ENCODE data around the gene LYPD1.
A peak's percentile ranks its signal among the peaks of the same experiment; 100 is the strongest.

The LYPD1 gene

GRCh38 chr2:132632000-132632649 lies 37.9 kb downstream of the LYPD1 start:
- DNase-seq (ENCODE audit: low read depth) = no peak

GRCh38 chr2:132627536-132627935 lies 42.5 kb downstream of the LYPD1 start:
- no peak for DNase-seq (ENCODE audit: low read depth)

DNA sequence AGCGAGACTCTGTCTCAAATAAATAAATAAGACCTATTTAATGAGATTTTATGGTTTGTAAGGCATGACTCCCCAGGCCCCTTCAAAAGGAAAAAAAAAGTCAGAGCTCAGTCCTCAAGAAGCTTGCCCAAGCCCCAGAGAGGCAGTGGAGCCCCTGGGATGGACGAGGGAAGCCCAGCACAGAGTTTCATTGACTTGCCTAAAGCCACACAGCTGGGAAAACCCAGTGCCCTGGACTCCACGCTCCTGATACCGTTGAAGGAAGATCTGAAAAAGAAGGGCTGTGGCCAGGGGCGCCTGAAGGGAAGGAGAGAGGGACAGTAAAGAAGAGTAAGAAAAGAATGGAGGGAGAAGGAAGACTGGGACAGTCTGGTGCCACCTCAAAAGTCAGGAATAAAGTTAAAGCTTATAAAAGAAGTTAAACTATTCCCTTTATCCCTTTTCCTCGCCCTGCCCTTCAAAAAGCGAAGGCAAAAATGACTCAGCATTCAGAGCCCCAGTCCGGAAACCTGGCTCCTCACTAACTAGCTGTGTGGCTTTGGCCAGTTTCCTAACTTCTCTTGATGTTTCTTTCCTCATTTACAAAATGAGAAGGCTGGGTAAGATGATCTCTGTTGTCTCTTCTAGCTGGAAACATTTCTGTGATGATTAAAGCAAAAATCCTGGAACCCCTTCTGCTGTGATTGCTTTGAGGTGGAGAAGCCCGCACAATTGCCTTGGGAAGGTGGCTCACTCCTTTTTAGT lies 46.7 kb downstream of the LYPD1 start:
- DNase-seq (ENCODE audit: low read depth) = peak; percentile 18

DNA sequence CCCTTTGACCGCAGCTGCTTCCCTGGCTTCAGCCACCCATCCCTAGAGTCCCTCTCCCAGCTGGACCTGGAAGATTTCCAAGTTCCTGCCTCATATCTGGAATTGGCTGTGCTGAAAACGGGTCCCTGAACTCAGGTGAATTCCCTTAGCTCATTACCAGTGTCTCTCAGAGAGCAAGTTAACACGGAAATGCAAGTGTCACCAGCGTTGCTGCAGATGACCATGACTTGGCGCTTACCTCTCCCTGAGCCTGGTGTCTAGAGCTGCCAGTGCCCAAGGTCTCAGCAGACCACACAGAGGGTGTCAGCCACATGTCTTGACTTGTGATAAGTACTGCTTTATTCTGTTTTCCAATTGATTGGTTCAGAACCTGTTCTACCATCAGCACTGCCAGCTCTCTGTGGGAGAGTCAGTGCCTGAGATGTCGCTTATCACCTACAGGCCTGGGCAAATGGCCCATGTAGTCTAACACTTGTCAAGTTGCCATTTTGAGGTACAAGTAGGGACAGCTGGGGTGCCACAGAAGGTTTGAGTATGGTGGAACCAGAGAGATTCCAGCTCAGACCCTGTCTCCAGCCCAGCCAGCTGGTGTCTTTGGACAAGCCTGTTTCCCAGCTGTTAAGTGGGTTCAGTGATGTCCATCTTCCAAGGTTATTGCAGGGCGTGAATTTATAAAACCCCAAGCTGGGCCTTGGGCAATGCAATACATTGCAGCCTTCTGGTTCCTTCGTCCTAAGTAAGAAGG lies 48.7 kb downstream of the LYPD1 start:
- DNase-seq (ENCODE audit: low read depth) = no peak

DNA sequence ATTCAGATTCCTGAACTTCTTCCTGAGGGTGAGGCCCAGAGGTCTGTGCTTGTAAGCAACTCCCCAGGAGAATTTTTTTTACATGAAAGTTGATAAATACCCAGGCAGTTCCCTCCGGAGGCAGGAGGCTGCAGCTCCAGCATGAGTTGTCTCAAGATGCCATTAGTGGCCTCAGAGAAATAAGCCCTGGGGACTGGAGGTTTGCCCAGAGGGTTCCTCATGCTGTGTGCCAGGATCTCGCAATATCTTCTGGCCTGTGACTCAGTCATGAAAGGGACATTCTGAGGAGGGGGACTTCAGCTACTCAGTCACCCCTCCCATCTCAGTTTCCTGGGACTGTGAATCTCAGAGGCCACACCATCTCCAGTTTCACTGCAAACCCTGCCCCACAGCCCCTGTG lies 49.9 kb downstream of the LYPD1 start:
- DNase-seq (ENCODE audit: low read depth) = no peak

DNA sequence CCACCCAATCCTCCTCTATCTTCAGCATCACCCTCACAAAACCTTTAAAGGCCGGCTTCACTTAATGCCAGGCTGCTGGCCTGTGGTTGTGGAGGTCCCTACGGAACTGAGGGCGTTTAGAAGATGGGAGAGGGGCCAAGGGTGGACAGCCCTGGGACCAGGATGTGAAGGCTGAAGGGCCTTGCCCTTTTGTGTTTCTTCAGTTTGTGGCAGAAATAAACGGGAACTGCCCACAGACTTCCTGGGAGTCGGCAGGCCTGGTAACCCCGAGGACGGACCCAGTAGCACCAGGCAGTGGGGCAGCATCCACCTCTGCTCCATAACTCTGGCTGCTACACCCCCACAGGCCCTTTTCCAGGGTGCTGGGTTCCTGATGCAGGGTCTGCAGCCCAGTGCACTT lies 51.3 kb downstream of the LYPD1 start:
- DNase-seq (ENCODE audit: low read depth) = no peak

DNA sequence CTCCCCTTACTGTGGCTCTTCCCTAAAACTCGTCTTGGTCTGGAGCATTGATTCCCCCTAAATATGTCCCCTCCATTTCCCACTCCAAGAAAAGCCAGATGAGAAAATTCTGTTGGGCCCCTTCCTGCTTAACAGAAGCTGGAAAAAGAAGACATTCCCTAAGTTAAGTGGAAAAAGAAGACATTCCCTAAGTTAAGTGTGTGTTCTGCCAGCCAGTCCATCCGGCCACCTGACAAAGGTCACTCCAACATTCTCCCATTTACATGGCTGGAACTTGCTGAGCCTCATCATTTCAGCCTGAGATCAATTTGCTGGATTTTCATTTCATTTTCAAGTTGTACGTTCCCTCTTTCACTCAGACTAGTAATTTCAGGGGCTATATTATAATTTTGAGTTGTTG lies 52.0 kb downstream of the LYPD1 start:
- no peak for DNase-seq (ENCODE audit: low read depth)

DNA sequence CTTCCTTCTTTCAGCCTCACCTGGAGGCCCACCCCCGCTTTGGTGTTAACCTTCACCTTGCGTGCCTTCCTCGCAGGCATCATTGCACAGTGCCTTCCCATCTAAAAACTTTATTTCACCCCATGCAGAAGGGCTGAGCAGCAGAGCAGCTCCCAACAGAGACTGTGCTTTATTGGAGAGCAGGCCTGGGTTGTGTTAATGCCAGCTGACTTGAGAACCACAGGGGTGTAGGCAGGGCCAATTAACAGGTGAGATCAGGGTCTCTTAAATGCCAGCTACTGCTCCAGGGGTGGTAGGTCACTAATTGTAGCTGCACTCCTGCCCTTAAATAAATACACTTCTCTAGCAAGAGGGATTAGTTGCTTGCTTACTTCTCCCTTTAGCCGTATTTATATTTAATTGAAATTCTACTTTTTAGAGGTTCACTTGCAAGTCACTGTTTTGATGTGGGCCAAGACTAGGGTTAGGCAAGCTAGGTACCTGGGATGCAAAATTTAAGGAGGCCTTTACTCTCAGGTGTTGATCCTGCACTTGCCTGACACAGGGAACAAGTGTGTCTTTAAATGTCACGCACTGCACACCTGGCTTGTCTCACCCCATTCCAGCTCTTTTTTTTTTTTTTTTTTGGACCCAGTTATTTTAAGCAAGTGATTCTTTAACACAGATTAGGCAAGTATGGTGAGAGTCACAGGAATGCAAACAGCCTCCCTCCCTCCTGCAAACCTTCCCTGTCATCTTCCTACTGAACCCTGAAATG lies 54.5 kb downstream of the LYPD1 start:
- DNase-seq (ENCODE audit: low read depth) = no peak

- DNase-seq (ENCODE audit: low read depth) = no peak
These were observed 58.3 kb downstream of the LYPD1 start for GRCh38 chr2:132611719-132612118.

DNA sequence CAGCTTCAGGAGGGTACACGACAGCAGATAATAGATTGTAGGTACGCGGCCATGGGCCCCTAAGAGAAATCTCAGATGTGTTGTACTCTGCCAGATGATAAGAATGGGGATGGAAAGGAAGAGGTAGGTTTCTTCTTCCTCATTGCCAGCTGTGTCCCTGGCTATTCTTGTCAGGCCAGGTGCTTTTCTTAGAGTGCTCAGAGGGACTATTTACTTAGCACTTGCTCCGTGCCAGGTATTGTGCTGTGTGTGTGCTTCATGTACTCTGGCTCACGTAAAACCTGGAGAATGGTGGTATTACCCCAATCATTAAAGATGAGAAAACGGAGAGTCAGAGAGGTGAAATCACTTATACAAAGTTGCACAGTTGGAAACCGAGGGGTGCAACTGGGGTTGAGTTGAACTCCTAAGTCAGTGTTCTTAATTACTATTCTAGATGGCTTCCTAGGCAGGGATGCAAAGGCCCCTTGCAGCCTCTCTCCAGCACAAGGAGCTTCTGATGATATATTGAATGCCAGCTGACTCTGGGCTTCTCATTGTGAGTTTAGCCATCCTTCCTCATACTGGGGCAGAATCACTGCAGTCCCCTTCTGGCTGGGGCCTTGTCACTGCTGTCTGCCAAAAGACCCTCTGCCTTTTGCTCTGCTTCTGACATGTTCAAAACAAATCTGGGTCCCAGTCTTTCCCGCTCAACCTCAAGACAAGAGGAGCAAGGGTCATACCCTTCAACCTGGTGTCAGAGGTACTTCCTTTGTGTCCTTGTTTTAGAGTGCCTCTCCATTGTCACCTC lies 60.7 kb downstream of the LYPD1 start:
- DNase-seq (ENCODE audit: low read depth) = no peak

DNA sequence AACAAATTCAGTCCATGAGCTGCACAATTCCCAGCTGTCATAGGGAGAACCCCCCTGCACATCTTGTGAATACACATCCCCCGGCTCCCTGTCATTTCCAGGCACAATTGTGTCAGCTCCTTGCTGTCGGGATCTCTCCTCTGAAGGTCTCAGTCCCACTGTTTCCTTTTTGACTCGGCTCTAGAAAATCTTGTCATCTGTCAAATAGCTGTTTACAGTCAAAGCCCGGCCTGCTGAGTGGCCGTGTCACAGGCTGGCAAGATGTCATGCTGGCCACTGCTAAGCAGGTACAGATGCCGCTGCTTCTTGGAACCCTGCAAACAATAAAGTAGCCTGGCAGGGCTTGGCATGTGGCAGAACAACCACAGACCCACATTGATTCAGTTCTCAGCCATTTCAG lies 61.7 kb downstream of the LYPD1 start:
- no peak for DNase-seq (ENCODE audit: low read depth)

- DNase-seq (ENCODE audit: low read depth) = no peak
These were observed 62.4 kb downstream of the LYPD1 start for GRCh38 chr2:132607426-132608090.

DNA sequence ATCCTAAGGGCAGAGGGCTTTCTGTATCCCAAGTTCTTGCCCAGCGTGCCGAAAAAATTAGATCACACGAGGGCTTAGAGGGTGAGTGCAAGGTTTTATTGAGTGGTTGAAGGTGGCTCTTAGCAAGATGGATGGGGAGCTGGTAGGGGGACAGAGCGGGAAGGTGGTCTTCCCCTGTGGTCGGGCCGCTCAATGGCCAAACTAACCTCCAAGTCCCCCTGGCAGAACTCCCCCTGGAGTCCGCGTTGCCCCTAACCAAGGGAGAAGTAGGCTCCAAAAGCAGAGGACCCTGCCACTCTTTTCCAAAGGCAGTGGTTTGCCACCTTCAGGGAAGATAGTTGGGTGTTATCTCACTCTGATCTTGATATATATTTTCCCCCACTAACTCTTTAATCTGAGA lies 63.4 kb downstream of the LYPD1 start:
- no peak for DNase-seq (ENCODE audit: low read depth)

- DNase-seq (ENCODE audit: low read depth) = no peak
These were observed 64.5 kb downstream of the LYPD1 start for GRCh38 chr2:132605236-132606180.

- DNase-seq (ENCODE audit: low read depth) = no peak
These were observed 65.4 kb downstream of the LYPD1 start for GRCh38 chr2:132604561-132604960.

DNA sequence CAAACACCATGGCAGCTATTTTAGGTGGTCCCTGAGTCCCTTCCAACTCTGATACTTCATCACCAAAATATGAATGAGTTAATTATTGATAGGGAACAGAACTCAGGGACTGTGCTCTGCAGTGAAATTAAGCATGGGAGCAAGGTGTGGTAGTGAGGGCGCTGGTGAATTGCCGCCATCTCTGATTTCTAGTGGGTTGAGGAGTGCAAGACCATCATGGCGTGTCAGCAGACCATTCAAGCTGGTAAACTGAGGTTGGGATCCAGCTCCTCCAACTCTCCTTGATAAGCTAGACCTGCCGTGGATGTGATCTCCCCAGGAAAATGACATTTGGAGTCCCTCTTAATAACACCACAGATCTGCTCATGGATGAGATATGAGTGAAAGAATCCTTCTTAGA lies 70.4 kb downstream of the LYPD1 start:
- DNase-seq (ENCODE audit: low read depth) = no peak

DNA sequence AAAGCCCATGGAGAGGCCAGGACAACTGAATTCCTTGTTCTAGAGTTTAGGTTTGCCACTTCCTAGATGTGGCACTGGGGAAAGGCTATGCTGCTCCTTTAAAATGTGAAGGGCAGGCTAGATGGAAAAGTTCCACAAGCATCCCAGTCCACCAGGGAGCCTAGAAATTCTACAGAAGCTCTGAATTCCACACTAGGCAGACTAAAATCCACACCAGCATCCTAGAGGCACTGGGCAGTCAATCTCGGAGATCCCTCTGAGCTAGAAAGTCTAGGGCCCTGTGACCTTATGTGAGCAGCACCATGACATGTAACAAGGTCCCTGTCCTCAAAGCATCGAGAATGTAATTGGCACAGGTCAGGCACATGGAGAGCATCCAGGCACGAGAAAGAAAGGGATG lies 71.5 kb downstream of the LYPD1 start:
- DNase-seq (ENCODE audit: low read depth) = no peak

GRCh38 chr2:132597831-132598230 lies 72.2 kb downstream of the LYPD1 start:
- DNase-seq (ENCODE audit: low read depth) = no peak

DNA sequence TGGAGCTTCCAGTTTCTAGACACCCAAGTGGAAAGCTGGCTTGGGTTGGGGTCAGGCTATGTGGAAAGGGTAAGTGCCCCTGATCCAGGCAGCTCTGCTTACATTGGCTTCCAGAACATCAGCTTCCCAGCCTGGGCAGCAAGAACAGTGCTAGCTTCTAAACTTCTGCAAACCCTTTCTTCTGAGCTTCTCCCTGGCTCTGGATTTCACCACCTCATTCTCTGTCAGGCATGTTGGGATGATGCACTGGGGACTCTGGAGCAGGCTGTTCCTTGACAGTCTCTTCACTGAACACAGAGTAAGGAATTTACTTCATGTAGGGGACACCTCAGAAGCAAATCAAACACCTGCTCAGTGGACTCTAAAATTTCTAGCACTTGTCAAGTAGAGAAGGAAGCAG lies 72.8 kb downstream of the LYPD1 start:
- no peak for DNase-seq (ENCODE audit: low read depth)

DNA sequence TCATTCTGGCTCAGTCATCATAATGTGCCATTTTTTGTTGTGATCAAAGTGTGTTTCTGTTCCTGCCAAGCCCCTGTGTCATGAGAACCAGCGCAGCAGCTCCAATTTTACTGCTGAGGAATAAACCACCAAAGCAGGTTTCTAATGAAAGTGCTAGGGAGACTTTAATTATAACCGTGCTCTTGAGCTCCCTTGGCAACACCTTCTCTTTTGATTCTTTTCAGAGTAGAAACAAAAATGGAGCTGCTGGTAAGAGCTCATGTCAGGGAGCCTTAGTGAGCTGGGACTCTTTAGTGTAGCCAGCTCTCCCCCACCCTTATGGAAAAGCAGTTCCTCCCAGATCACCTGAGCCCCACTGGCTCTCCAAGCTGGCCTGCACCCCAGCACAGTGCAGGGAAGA lies 74.3 kb downstream of the LYPD1 start:
- DNase-seq (ENCODE audit: low read depth) = no peak
